22Rv1 (cell line): ENCODE measurements around the gene HOXD9.
A peak's percentile ranks its signal among the peaks of the same experiment; 100 is the strongest.

ENCODE experiments used
- H3K27ac ChIP-seq: fragments of 450-650 bp; 2 replicates; pipeline ENCODE4 v1.5.1; 2017
- ZFX ChIP-seq: fragments of 450-650 bp; IDR thresholded peaks from 2 replicates; pipeline ENCODE4 v1.6.1; 2017; ENCODE audit warnings: antibody characterized with exemption, borderline replicate concordance
- TF ChIP-seq, protein P1 (sequence below): fragments of 450-650 bp; IDR thresholded peaks from 2 replicates; pipeline ENCODE4 v1.5.1; 2017; ENCODE audit warnings: mild to moderate bottlenecking

The HOXD9 gene

DNA sequence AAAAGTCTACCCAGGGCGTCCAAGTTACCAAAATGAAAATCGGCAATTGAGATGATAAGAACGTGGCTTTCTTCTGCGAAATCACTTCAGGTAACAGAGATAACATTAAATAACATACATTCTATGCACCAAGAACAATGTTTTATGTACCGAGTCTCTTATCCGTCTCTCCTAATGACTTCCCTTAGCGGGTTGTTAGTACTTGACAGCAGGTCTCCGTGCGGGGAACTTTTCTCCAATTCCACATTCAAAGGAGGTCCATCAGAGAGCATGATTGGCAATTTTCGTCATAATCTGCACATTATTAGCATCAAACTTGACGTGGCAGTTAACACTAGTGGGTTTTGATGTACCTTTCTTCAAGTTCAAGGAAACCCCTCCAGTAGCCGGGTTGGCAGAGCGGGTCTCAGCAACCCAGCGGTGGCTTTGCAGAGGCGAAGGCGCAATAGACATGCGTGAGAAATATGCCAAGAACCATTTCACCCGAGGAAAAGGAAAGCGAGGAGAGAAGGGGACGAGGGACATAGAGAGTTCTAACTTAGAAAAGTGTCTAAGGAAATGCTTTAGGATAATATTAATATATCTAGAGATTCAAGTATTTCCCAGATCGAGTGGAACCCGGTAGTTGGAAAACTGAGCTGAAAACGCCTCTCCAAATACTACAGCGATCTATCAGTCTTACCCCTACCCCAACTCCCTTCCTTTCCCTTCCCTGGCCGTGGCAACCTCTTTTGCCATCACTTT, 43.8 kb upstream of the HOXD9 start:
- TF ChIP-seq, protein P1, sequence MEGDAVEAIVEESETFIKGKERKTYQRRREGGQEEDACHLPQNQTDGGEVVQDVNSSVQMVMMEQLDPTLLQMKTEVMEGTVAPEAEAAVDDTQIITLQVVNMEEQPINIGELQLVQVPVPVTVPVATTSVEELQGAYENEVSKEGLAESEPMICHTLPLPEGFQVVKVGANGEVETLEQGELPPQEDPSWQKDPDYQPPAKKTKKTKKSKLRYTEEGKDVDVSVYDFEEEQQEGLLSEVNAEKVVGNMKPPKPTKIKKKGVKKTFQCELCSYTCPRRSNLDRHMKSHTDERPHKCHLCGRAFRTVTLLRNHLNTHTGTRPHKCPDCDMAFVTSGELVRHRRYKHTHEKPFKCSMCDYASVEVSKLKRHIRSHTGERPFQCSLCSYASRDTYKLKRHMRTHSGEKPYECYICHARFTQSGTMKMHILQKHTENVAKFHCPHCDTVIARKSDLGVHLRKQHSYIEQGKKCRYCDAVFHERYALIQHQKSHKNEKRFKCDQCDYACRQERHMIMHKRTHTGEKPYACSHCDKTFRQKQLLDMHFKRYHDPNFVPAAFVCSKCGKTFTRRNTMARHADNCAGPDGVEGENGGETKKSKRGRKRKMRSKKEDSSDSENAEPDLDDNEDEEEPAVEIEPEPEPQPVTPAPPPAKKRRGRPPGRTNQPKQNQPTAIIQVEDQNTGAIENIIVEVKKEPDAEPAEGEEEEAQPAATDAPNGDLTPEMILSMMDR = no peak
- no peak overlapping the region for H3K27ac ChIP-seq

DNA sequence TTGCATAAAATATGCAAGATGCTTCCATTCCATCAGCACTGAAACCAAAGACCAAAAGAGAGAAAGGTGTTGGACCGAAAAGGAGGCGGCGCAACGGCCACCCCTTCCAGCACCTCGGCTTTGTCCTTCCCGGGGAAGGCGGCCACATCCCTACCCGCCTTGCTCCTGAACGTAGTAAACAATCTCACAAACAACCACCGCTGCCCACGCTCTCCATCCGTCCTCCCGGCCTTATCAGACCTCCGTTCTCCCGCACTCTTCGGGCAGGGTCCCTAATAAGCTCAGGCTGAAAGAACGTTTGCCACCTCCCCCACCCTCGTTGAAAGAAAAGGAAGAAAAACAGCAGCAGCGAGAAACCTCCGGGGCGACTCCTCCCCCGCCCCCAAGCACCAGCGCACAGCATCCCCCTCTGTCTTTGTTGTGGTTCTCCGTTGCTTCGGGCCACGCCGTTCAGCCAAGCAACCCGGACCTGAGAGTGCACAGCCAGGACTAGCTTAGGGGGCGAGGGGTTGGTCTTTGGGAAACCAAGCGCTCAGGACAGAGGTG, 43.2 kb upstream of the HOXD9 start:
- TF ChIP-seq, protein P1 = no peak
- TF ChIP-seq ZFX = no peak
- H3K27ac ChIP-seq = no peak overlapping the region

DNA sequence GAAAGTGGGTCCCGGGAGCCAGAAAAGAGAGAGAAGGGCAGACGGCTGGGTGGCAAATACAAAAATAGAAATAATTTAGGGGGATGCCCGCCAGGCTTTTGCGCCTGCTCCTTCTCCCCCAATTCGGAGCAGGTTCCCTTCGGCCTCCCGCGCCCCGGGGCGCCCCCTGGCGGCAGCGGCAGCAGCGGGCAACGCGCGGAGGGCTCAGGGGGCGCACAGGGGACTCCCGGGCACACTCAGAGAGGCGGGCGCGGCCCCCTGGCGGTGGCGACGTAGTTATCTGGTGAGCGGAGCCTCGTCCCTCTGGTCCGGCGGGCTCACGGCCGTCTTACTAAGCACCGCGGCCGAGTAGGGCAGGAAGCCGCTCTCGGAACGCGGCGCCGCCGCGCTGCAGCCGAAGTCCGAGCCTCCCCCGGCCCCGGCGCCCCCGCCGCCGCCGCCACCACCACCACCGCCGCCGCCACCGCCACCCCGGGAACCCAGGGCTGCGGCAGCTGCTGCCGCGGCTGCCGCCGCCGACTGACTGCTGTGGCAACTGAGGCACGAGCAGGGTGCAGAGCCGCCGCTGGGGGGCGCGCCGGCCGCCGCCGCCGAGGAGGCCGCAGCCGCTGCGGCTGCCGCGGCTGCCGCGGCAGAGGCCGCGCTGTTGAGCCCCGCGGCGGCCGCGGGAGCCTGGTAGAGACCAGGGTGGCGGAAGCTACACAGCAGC, 42.5 kb upstream of the HOXD9 start:
- H3K27ac ChIP-seq = no peak overlapping the region
- no peak for TF ChIP-seq ZFX
- TF ChIP-seq, protein P1 = peak; percentile 83

DNA sequence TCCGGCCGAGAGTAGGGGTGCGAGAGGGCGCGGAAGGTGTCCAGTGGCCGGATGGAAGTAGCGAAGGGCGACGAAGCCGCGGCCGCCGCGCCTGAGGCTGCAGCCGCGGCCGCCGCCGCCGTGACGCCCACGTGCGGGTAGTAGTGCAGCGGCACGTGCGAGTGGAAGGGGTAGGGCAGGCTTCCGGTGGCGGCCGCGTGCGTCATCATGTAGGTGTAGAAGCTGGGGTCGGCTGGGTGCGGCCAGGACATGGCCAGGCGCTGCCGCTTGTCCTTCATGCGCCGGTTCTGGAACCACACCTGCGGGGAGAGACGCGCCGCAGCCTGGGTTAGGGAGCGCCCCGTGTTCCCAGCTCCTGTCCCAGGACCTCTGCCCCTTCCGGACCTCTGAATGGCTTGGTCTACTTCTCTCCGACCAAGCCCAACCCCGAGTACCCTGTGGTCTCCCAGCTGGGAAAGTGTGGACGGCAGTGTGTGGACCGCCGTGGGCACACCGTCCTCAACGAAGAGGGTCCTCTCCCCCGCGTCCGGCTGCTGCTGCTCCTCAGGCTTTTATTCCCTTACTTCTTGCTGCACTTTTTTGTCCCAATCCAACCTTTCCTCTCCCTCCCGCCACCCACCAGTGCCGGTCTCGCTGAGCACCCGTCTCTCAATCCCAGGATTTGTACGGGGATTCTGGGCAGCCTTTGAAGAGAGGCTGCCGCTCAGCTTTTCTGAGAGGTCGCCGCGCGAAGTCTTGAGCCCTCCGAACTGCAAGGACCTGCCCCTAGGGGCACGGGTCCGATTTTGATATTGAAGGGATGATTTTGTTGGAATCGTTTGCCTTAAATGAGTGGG, 41.8 kb upstream of the HOXD9 start:
- H3K27ac ChIP-seq = no peak overlapping the region
- TF ChIP-seq, protein P1 = no peak
- no peak for TF ChIP-seq ZFX

DNA sequence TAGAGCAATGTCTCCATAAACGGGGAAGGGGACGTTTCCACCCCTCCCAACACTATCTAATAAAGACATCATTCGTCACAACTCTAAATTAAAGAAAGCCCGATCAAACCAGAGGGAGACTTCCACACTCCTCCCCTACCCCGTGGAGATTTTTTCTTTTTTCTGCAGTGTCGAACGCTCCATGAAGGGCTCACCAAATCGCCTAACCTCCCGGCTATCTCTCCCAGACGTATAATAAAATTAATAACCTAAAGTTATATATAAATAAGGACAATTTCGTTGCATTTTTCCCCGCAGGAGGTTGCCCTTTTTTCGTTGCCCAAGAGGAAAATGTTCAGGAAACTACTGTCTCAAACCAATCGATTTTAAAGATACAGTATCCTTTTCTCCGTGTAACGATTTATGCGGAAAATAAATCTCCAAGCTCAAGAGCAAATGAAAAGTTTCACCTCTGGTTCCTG, 41.1 kb upstream of the HOXD9 start:
- TF ChIP-seq, protein P1 = no peak
- TF ChIP-seq ZFX = no peak
- no peak overlapping the region for H3K27ac ChIP-seq

DNA sequence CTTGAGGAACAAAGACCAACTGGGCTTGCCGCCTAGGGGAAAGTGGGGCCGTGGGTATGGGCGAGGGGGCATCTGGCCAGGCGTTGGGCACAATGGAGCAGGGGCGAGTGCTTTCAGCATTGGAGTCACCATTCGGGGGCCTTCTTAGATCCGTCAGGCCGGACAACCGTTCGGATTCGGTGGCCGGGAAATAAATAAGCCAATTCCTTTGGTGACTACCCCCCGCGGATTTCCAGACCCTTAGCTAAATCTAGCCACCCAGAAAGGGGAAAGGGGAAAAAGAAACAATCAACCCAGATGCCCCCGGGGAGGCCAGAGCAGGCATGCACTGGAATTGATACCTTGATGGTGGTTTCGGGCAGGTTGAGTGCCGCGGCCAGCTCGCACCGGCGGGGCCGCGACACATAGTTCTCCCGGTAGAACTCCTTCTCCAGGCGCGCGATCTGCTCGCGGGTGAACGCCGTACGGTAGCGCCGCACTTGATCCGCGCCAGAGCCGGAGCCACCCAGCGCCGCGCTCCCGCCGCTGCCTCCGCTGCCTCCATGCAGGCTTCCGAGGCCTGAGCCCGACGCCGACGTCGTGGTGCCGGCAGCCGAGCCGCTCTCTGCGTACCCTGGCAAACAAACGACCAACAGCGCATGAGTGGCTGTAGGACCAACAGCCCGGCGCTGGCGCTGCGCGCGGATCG, 40.5 kb upstream of the HOXD9 start:
- TF ChIP-seq ZFX = no peak
- TF ChIP-seq, protein P1 = no peak
- no peak overlapping the region for H3K27ac ChIP-seq
